H9 (cell line): ENCODE data around the gene FXYD7. TPM values are rescaled to one million over a fixed set of nuclear protein-coding genes. Genes with fewer than 3 reads are reported as not detected.

ENCODE experiments used
- DNase-seq: peaks from one replicate; pipeline ENCODE4 v3.0.0-alpha.2; 2017
- H2AFZ ChIP-seq: one replicate; pipeline ENCODE4 v1.6.1; 2013; ENCODE audit warnings: mild to moderate bottlenecking, low read length, control low read depth, moderate library complexity
- H2AK5ac ChIP-seq: 2 replicates; pipeline ENCODE4 v1.6.1; 2013; ENCODE audit warnings: low read length, control low read depth, mixed read lengths; ENCODE audit not compliant: insufficient read length
- H2BK120ac ChIP-seq: one replicate; pipeline ENCODE4 v1.6.1; 2013; ENCODE audit warnings: low read depth, mild to moderate bottlenecking, low read length, control low read depth, inconsistent platforms; ENCODE audit not compliant: poor library complexity, severe bottlenecking
- H2BK12ac ChIP-seq: 2 replicates; pipeline ENCODE4 v1.6.1; 2013; ENCODE audit warnings: low read length, control low read depth, mixed read lengths, low read depth; ENCODE audit not compliant: insufficient read length
- H2BK15ac ChIP-seq: 2 replicates; pipeline ENCODE4 v1.6.1; 2013; ENCODE audit warnings: low read depth, low read length, control low read depth
- H2BK20ac ChIP-seq: one replicate; pipeline ENCODE4 v1.6.1; 2013; ENCODE audit warnings: low read depth, mild to moderate bottlenecking, low read length, control low read depth, inconsistent platforms; ENCODE audit not compliant: poor library complexity, severe bottlenecking
- H2BK5ac ChIP-seq: 2 replicates; pipeline ENCODE4 v1.6.1; 2013; ENCODE audit warnings: low read length, control low read depth, mixed read lengths; ENCODE audit not compliant: insufficient read length
- H3K14ac ChIP-seq: 2 replicates; pipeline ENCODE4 v1.6.1; 2013; ENCODE audit warnings: low read length, control low read depth; ENCODE audit not compliant: insufficient read depth
- H3K18ac ChIP-seq: 2 replicates; pipeline ENCODE4 v1.6.1; 2013; ENCODE audit warnings: low read depth, mild to moderate bottlenecking, mixed read lengths, low read length, control low read depth; ENCODE audit not compliant: insufficient read length
- H3K23ac ChIP-seq: 2 replicates; pipeline ENCODE4 v1.6.1; 2013; ENCODE audit warnings: low read length, control low read depth, mixed read lengths, low read depth; ENCODE audit not compliant: insufficient read length
- H3K23me2 ChIP-seq: 2 replicates; pipeline ENCODE4 v1.6.1; 2013; ENCODE audit warnings: low read depth, mild to moderate bottlenecking, mixed read lengths, low read length, control low read depth; ENCODE audit not compliant: insufficient read length, poor library complexity, severe bottlenecking
- H3K27ac ChIP-seq: 2 replicates; pipeline ENCODE4 v1.5.1; 2013; ENCODE audit warnings: low read length, control low read depth, mixed read lengths, low read depth; ENCODE audit not compliant: insufficient read length
- H3K27me3 ChIP-seq: 2 replicates; pipeline ENCODE4 v1.6.1; 2013; ENCODE audit warnings: low read length, control low read depth, inconsistent platforms; ENCODE audit not compliant: insufficient read depth
- H3K4ac ChIP-seq: 2 replicates; pipeline ENCODE4 v1.6.1; 2013; ENCODE audit warnings: low read depth, mild to moderate bottlenecking, control low read depth, inconsistent platforms, low read length, moderate library complexity
- H3K4me1 ChIP-seq: 2 replicates; pipeline ENCODE4 v1.6.1; 2013; ENCODE audit warnings: low read length, control low read depth, inconsistent platforms; ENCODE audit not compliant: insufficient read depth
- H3K4me2 ChIP-seq: 2 replicates; pipeline ENCODE4 v1.6.1; 2013; ENCODE audit warnings: low read length, control low read depth, mixed read lengths; ENCODE audit not compliant: insufficient read length, insufficient read depth
- H3K56ac ChIP-seq: 2 replicates; pipeline ENCODE4 v1.6.1; 2013; ENCODE audit warnings: low read depth, mild to moderate bottlenecking, mixed read lengths, low read length, control low read depth; ENCODE audit not compliant: insufficient read length
- H3K79me1 ChIP-seq: 2 replicates; pipeline ENCODE4 v1.6.1; 2013; ENCODE audit warnings: low read depth, mild to moderate bottlenecking, moderate library complexity, low read length, control low read depth, inconsistent platforms; ENCODE audit not compliant: insufficient read depth, poor library complexity, severe bottlenecking
- H3K79me2 ChIP-seq: 2 replicates; pipeline ENCODE4 v1.6.1; 2013; ENCODE audit warnings: low read length, control low read depth, inconsistent platforms; ENCODE audit not compliant: insufficient read depth
- H3K9ac ChIP-seq: 2 replicates; pipeline ENCODE4 v1.6.1; 2013; ENCODE audit warnings: low read length, control low read depth, mixed read lengths; ENCODE audit not compliant: insufficient read length; ENCODE audit errors: extremely low read depth
- H3K9me3 ChIP-seq: one replicate; pipeline ENCODE4 v1.6.1; 2013; ENCODE audit warnings: low read depth, low read length, inconsistent platforms; ENCODE audit not compliant: control insufficient read depth
- H3T11ph ChIP-seq: one replicate; pipeline ENCODE4 v1.6.1; 2013; ENCODE audit warnings: mild to moderate bottlenecking, low read length, control low read depth, inconsistent platforms
- H4K20me1 ChIP-seq: one replicate; pipeline ENCODE4 v1.6.1; 2013; ENCODE audit not compliant: control insufficient read depth, insufficient read length, insufficient read depth
- H4K5ac ChIP-seq: 2 replicates; pipeline ENCODE4 v1.6.1; 2013; ENCODE audit warnings: low read depth, mild to moderate bottlenecking, mixed read lengths, low read length, control low read depth; ENCODE audit not compliant: insufficient read length
- H4K8ac ChIP-seq: replicated peaks from 2 replicates; pipeline ENCODE4 v1.6.1; 2013; ENCODE audit warnings: low read length, control low read depth, mixed read lengths, low read depth; ENCODE audit not compliant: insufficient read length
- H4K91ac ChIP-seq: 2 replicates; pipeline ENCODE4 v1.6.1; 2013; ENCODE audit warnings: low read depth, mild to moderate bottlenecking, moderate library complexity, mixed read lengths, low read length, control low read depth; ENCODE audit not compliant: insufficient read length
- H3K27ac Mint-ChIP-seq, 3 experiments: 2 replicates in 2 of 3; 3 replicates in 1 of 3; pipeline ENCODE4 v1.8.0; 2020 to 2021; ENCODE audit warnings: mixed read lengths in 3 of 3, mild to moderate bottlenecking in 1 of 3, moderate library complexity in 1 of 3
- H3K27me3 Mint-ChIP-seq: 2 replicates; pipeline ENCODE4 v1.8.0; 2021; ENCODE audit warnings: low read depth, mild to moderate bottlenecking, moderate library complexity, mixed read lengths
- H3K36me3 Mint-ChIP-seq, 3 experiments: 2 replicates in 2 of 3; 3 replicates in 1 of 3; pipeline ENCODE4 v1.8.0; 2020 to 2021; ENCODE audit warnings: low read depth in 3 of 3, mixed read lengths in 3 of 3; ENCODE audit not compliant: insufficient read depth in 1 of 3
- H3K4me1 Mint-ChIP-seq, 2 experiments: 2 replicates each; pipeline ENCODE4 v1.8.0; 2020; ENCODE audit warnings: mixed read lengths in 2 of 2
- H3K4me3 Mint-ChIP-seq, 2 experiments: 2 replicates in 1 of 2; 3 replicates in 1 of 2; pipeline ENCODE4 v1.8.0; 2020 to 2021; ENCODE audit warnings: mild to moderate bottlenecking in 2 of 2, mixed read lengths in 2 of 2, moderate library complexity in 1 of 2
- H3K9me3 Mint-ChIP-seq, 2 experiments: 2 replicates in 1 of 2; 3 replicates in 1 of 2; pipeline ENCODE4 v1.8.0; 2020; ENCODE audit warnings: mild to moderate bottlenecking in 2 of 2, mixed read lengths in 2 of 2, moderate library complexity in 1 of 2
- WGBS: extraction: QIAGEN DNeasy Blood & Tissue Kit; methylation state at CpG from one replicate; pipeline ENCODE4 v1.1.7; 2013; ENCODE audit warnings: missing lambda C conversion rate, low lambda C conversion rate, mixed read lengths; ENCODE audit not compliant: insufficient read length; ENCODE audit errors: extremely low coverage; 5-methylcytosine and 5-hydroxymethylcytosine counted together
- total RNA-seq: library from RNA; stranded (reverse); gene quantifications from 2 replicates; pipeline ENCODE4 v1.2.1, GENCODE V29; 2021
- TF ChIP-seq, protein P1 (sequence below): fragments of 200-600 bp; sonication (generic); conservative IDR thresholded peaks from 3 replicates; pipeline ENCODE4 v1.8.0; 2021; ENCODE audit warnings: antibody characterized with exemption, mild to moderate bottlenecking

Gene FXYD7
- total RNA-seq, 1 experiment from 2014 or later: 9.0 TPM

DNA sequence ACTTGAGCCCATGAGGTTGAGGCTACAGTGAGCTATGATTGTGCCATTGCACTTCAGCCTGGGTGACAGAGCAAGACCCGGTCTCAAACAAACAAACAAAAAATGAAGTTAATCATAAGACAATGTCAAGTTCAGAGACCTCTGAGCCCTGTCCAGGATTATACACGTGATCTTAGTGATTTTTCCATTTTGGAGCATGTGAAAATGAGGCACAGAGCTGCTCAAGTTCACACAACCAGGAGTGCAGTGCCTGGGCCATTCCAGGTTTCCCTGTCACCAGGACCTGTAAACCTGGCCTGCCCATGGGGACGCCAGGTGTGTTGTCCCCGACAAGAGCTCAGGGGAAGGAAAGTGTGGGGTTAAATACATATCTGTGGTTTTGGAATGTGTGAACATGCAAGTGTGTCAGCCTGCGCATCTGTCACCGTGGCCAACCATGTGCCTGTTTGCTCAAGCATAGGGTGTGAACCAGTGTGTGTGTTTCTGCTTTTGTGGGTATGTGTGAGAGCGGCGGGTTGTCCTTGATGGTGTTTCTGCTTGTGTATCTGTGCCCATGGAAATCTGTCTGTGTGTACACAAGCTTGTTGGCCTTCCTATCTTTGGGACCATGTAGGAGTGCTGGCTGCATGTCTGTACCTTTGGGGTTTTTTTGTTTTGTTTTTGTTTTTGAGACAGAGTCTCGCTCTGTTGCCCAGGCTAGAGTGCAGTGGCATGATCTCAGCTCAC is 5.9 kb upstream of the FXYD7 start:
- H3K23me2 ChIP-seq: peaks cover 9% of the 10 kb centered on the region
- Mint-ChIP-seq H3K27me3 (peaks cover 34% of the 10 kb centered on the region), H3K4me1 (peaks cover 30 to 44% of the 10 kb centered on the region in 2 experiments), H3K9me3 (no peaks in the 10 kb centered on the region; a peak in 1 of 5 replicates), H3K27ac (no peak overlapping the region), H3K36me3 (peaks cover 0 to 3% (median 0%) of the 10 kb centered on the region in 3 experiments; a peak in 1 of 7 replicates), H3K4me3 (no peak overlapping the region)
- no peak overlapping the region for H4K91ac ChIP-seq
- H4K8ac ChIP-seq: no peak overlapping the region
- H3K4me1 ChIP-seq: peaks cover 2% of the 10 kb centered on the region; the same call in 1 of the 2 replicates
- H3K9me3 ChIP-seq: no peaks in the 10 kb centered on the region
- no peak for DNase-seq
- H2BK120ac ChIP-seq: no peak overlapping the region
- no peak overlapping the region for H3K4me2 ChIP-seq
- no peak overlapping the region for H4K5ac ChIP-seq
- no peaks in the 10 kb centered on the region for H3K79me1 ChIP-seq
- no peak overlapping the region for H3K9ac ChIP-seq
- H3K18ac ChIP-seq: no peak overlapping the region
- no peaks in the 10 kb centered on the region for H4K20me1 ChIP-seq
- H2AK5ac ChIP-seq: no peak overlapping the region
- no peak overlapping the region for H3K23ac ChIP-seq
- H3K14ac ChIP-seq: no peak overlapping the region
- no CpG with 5 or more reads among the region's 9 CpGs for WGBS
- H2BK12ac ChIP-seq: no peak overlapping the region
- H2BK20ac ChIP-seq: no peak overlapping the region
- H3K27me3 ChIP-seq: no peaks in the 10 kb centered on the region; the same call in 1 of the 2 replicates
- no peaks in the 10 kb centered on the region for H3K79me2 ChIP-seq
- no peak overlapping the region for H3T11ph ChIP-seq
- H2BK5ac ChIP-seq: no peak overlapping the region
- no peak overlapping the region for H2BK15ac ChIP-seq
- H3K27ac ChIP-seq: no peak overlapping the region
- H3K56ac ChIP-seq: no peak overlapping the region
- H3K4ac ChIP-seq: no peak overlapping the region
- TF ChIP-seq, protein P1, sequence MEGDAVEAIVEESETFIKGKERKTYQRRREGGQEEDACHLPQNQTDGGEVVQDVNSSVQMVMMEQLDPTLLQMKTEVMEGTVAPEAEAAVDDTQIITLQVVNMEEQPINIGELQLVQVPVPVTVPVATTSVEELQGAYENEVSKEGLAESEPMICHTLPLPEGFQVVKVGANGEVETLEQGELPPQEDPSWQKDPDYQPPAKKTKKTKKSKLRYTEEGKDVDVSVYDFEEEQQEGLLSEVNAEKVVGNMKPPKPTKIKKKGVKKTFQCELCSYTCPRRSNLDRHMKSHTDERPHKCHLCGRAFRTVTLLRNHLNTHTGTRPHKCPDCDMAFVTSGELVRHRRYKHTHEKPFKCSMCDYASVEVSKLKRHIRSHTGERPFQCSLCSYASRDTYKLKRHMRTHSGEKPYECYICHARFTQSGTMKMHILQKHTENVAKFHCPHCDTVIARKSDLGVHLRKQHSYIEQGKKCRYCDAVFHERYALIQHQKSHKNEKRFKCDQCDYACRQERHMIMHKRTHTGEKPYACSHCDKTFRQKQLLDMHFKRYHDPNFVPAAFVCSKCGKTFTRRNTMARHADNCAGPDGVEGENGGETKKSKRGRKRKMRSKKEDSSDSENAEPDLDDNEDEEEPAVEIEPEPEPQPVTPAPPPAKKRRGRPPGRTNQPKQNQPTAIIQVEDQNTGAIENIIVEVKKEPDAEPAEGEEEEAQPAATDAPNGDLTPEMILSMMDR: no peak
- no peak overlapping the region for H2AFZ ChIP-seq
